Upper lobe of right lung (tissue), 1 donor: ENCODE results near the gene SAMD4A. TPM values are rescaled to one million over a fixed set of nuclear protein-coding genes. Genes with fewer than 3 reads are reported as not detected.

Experiments used
- ATAC-seq: fragments of 200-7000 bp; cut with Tn5 transposase; one replicate; pipeline ENCODE4 v1.9.1; 2020; ENCODE audit warnings: mild to moderate bottlenecking, moderate library complexity
- DNase-seq: peaks from one replicate; pipeline ENCODE4 v3.0.0-alpha.2; 2020
- H3K27ac ChIP-seq: fragments of 200-600 bp; one replicate; pipeline ENCODE4 v1.8.0; 2022
- H3K27me3 ChIP-seq: fragments of 200-600 bp; one replicate; pipeline ENCODE4 v1.8.0; 2022; ENCODE audit warnings: mild to moderate bottlenecking
- H3K36me3 ChIP-seq: fragments of 200-600 bp; one replicate; pipeline ENCODE4 v1.8.0; 2022
- H3K4me1 ChIP-seq: fragments of 200-600 bp; one replicate; pipeline ENCODE4 v1.8.0; 2022
- H3K4me3 ChIP-seq: fragments of 200-600 bp; one replicate; pipeline ENCODE4 v1.8.0; 2022; ENCODE audit warnings: mild to moderate bottlenecking
- H3K9me3 ChIP-seq: fragments of 200-600 bp; one replicate; pipeline ENCODE4 v1.8.0; 2022
- CTCF ChIP-seq: fragments of 200-600 bp; IDR thresholded peaks from one replicate; pipeline ENCODE4 v1.8.0; 2022; ENCODE audit warnings: antibody characterized with exemption
- intact Hi-C: fragments of 100-400 bp; cut with DNase I; formaldehyde crosslinking; loops from one replicate; pipeline ENCODE4 v1.11.0; 2022
- total RNA-seq: library from RNA; stranded (reverse); fragmentation: NEBNext Ultra II Directional; extraction: Animal tissue kit (Norgen Biotek cat#: 25700); gene quantifications from one replicate; pipeline ENCODE4 v1.2.1, GENCODE V29; 2021
- donor health status: DM: no; HTN: yes; CAD: no; lungs with severe emphysema.

The SAMD4A gene
- total RNA-seq, 1 donor from 2014 or later = 39.1 TPM

- DNase-seq = no peak
- Histone ChIP-seq H3K9me3 (no peaks in the 10 kb centered on the region), H3K4me1 (no peaks in the 10 kb centered on the region), H3K27me3 (no peaks in the 10 kb centered on the region), H3K4me3 (no peak overlapping the region), H3K27ac (no peak overlapping the region), H3K36me3 (no peaks in the 10 kb centered on the region)
- no peak for TF ChIP-seq CTCF
- no peak for ATAC-seq
- intact Hi-C loops = no loop called here
Measured at GRCh38 chr14:54637270-54638134, 70.6 kb downstream of the SAMD4A start.

- no peak for DNase-seq
- H3K36me3 ChIP-seq = no peaks in the 10 kb centered on the region
- no peaks in the 10 kb centered on the region for H3K27me3 ChIP-seq
- no peaks in the 10 kb centered on the region for H3K9me3 ChIP-seq
- H3K27ac ChIP-seq = no peak overlapping the region
- ATAC-seq = no peak
- no peak overlapping the region for H3K4me3 ChIP-seq
- intact Hi-C loops = no loop called here
- TF ChIP-seq CTCF = no peak
- H3K4me1 ChIP-seq = peaks cover 3% of the 10 kb centered on the region
Measured at GRCh38 chr14:54638135-54638446, 71.2 kb downstream of the SAMD4A start.

- ATAC-seq (no peak), DNase-seq (no peak)
- no peak overlapping the region for H3K27ac ChIP-seq
- no peaks in the 10 kb centered on the region for H3K36me3 ChIP-seq
- H3K4me3 ChIP-seq = no peak overlapping the region
- H3K9me3 ChIP-seq = no peaks in the 10 kb centered on the region
- H3K4me1 ChIP-seq = peaks cover 7% of the 10 kb centered on the region
- intact Hi-C loops = loop anchor here (10.0 kb wide), 1 partner anchor 65 kb away; no protein-coding TSS in a partner anchor
- H3K27me3 ChIP-seq = no peaks in the 10 kb centered on the region
- TF ChIP-seq CTCF = no peak
Measured at GRCh38 chr14:54639611-54640010, 72.7 kb downstream of the SAMD4A start.

- peaks cover 7% of the 10 kb centered on the region for H3K4me1 ChIP-seq
- no peak for TF ChIP-seq CTCF
- H3K4me3 ChIP-seq = no peak overlapping the region
- no peaks in the 10 kb centered on the region for H3K27me3 ChIP-seq
- ATAC-seq (no peak), DNase-seq (no peak)
- no peak overlapping the region for H3K27ac ChIP-seq
- no peaks in the 10 kb centered on the region for H3K9me3 ChIP-seq
- no peaks in the 10 kb centered on the region for H3K36me3 ChIP-seq
- intact Hi-C loops = loop anchor here (10.0 kb wide), 1 partner anchor 66 kb away; no protein-coding TSS in a partner anchor
Measured at GRCh38 chr14:54640506-54640905, 73.6 kb downstream of the SAMD4A start.

GRCh38 chr14:54642121-54642520 lies 75.2 kb downstream of the SAMD4A start:
- no peaks in the 10 kb centered on the region for H3K9me3 ChIP-seq
- no peak overlapping the region for H3K4me3 ChIP-seq
- TF ChIP-seq CTCF = no peak
- ATAC-seq = no peak
- H3K36me3 ChIP-seq = no peaks in the 10 kb centered on the region
- H3K27ac ChIP-seq = no peak overlapping the region
- no peak for DNase-seq
- intact Hi-C loops = loop anchor here (10.0 kb wide), 1 partner anchor 67 kb away; no protein-coding TSS in a partner anchor
- H3K27me3 ChIP-seq = no peaks in the 10 kb centered on the region
- H3K4me1 ChIP-seq = peaks cover 7% of the 10 kb centered on the region
